Kidney (tissue), 14 donors: ENCODE results near the gene SLC35A3. TPM values are rescaled to one million over a fixed set of nuclear protein-coding genes. Genes with fewer than 3 reads are reported as not detected.

ENCODE experiments used
- DNase-seq, 5 donors: peaks; one replicate each; pipeline ENCODE4 v3.0.0-alpha.2; 2013 to 2020
- FAIRE-seq: peaks from 2 replicates; lab custom pipeline; 2012; peaks lifted over from hg19 to GRCh38; lab: Jason Lieb, UNC
- H3K27ac ChIP-seq, 2 donors: one replicate each; pipeline ENCODE4 v1.7.0; 2013; ENCODE audit warnings: low read depth in 2 of 2, low read length in 2 of 2, inconsistent platforms in 1 of 2
- H3K27me3 ChIP-seq: one replicate; pipeline ENCODE4 v1.7.1; 2013; ENCODE audit warnings: low read length, inconsistent platforms; ENCODE audit not compliant: control insufficient read depth, insufficient read depth
- H3K36me3 ChIP-seq, 3 donors: one replicate each; pipeline versions ENCODE4 v1.7.0 to v1.7.1; 2013; ENCODE audit warnings: low read length in 3 of 3, control low read depth in 1 of 3, inconsistent platforms in 1 of 3; ENCODE audit not compliant: insufficient read depth in 3 of 3, control insufficient read depth in 2 of 3
- H3K4me1 ChIP-seq, 3 donors: one replicate each; pipeline versions ENCODE4 v1.7.0 to v1.7.1; 2013; ENCODE audit warnings: low read length in 3 of 3, inconsistent platforms in 1 of 3, low read depth in 1 of 3; ENCODE audit not compliant: control insufficient read depth in 2 of 3, insufficient read depth in 2 of 3
- H3K4me3 ChIP-seq, 3 donors: one replicate each; pipeline versions ENCODE4 v1.7.0 to v1.8.1; 2013; ENCODE audit warnings: low read length in 3 of 3, control low read depth in 1 of 3, inconsistent platforms in 1 of 3
- H3K9ac ChIP-seq, 3 donors: one replicate each; pipeline versions ENCODE4 v1.7.0 to v1.7.1; 2013; ENCODE audit warnings: low read length in 3 of 3, control low read depth in 1 of 3, inconsistent platforms in 1 of 3
- H3K9me3 ChIP-seq, 3 donors: one replicate each; pipeline versions ENCODE4 v1.7.0 to v1.7.1; 2013; ENCODE audit warnings: low read length in 3 of 3, control low read depth in 1 of 3, inconsistent platforms in 1 of 3; ENCODE audit not compliant: control insufficient read depth in 2 of 3, insufficient read depth in 1 of 3
- CTCF ChIP-seq: IDR thresholded peaks from 3 replicates; pipeline ENCODE4 v1.5.1; 2012; ENCODE audit warnings: mild to moderate bottlenecking, moderate library complexity, borderline replicate concordance; ENCODE audit not compliant: insufficient read depth; ENCODE audit errors: extremely low read depth
- intact Hi-C: fragments of 100-400 bp; cut with DNase I; formaldehyde crosslinking; loops from one replicate; pipeline ENCODE4 v1.11.1; 2022
- polyA plus RNA-seq: library from polyadenylated mRNA; stranded (reverse); fragments of 350-450 nt; fragmentation: Illumina TruSeq; extraction: RNeasy Lipid Tissue Mini Kit (QIAGEN cat#74804); gene quantifications from one replicate; pipeline ENCODE4 v1.2.3, GENCODE V29; 2014; ENCODE audit warnings: low read depth, low replicate concordance; ENCODE audit not compliant: insufficient read depth
- total RNA-seq: library from RNA; stranded (reverse); fragmentation: NEBNext Ultra II Directional; extraction: Animal tissue kit (Norgen Biotek cat#: 25700); gene quantifications from one replicate; pipeline ENCODE4 v1.2.1, GENCODE V29; 2021
- donor health status: control.
- donor health status: control.
- donor health status: control.
- donor health status: control.
- donor health status: control.
- donor health status: DM: yes; HTN: yes; CAD: no.
- donor health status: Normal renal cell carcinoma (clear cell type).

SLC35A3 gene
- total and polyA plus RNA-seq, 2 donors from 2014 or later, result 17.9 to 28.2 TPM

- intact Hi-C loops, result no loop called here
- Histone ChIP-seq H3K9ac (no peak overlapping the region), H3K4me1 (no peaks in the 10 kb centered on the region), H3K27ac (no peak overlapping the region), H3K27me3 (no peaks in the 10 kb centered on the region), H3K9me3 (no peaks in the 10 kb centered on the region), H3K4me3 (no peak overlapping the region), H3K36me3 (peaks cover 4 to 49% (median 27%) of the 10 kb centered on the region in 3 donors)
- no peak for TF ChIP-seq CTCF
- DNase-seq, result no peak
- FAIRE-seq, result no peak
Observed at GRCh38 chr1:100070201-100070939, 100.6 kb downstream of the SLC35A3 start.

GRCh38 chr1:100073531-100073930 lies 103.7 kb downstream of the SLC35A3 start:
- Histone ChIP-seq H3K4me1 (no peaks in the 10 kb centered on the region), H3K9me3 (no peaks in the 10 kb centered on the region), H3K36me3 (peaks cover 0 to 48% (median 25%) of the 10 kb centered on the region in 3 donors), H3K9ac (no peak overlapping the region), H3K27ac (no peak overlapping the region), H3K4me3 (no peak overlapping the region), H3K27me3 (no peaks in the 10 kb centered on the region)
- no peak for TF ChIP-seq CTCF
- intact Hi-C loops, result no loop called here
- DNase-seq (no peak), FAIRE-seq (no peak)

GRCh38 chr1:100074604-100075395 lies 105.0 kb downstream of the SLC35A3 start:
- intact Hi-C loops, result no loop called here

More at GRCh38 chr1:100074604-100075395, 105.0 kb downstream of the SLC35A3 start:
- no peak for TF ChIP-seq CTCF
- Histone ChIP-seq H3K4me1 (no peaks in the 10 kb centered on the region), H3K9me3 (no peaks in the 10 kb centered on the region), H3K9ac (no peak overlapping the region), H3K27ac (no peak overlapping the region), H3K27me3 (no peaks in the 10 kb centered on the region), H3K4me3 (no peak overlapping the region), H3K36me3 (peaks cover 0 to 47% (median 28%) of the 10 kb centered on the region in 3 donors)
- DNase-seq (no peak), FAIRE-seq (no peak)
